ENCODE data around the gene TRAPPC14. TPM values are rescaled to one million over a fixed set of nuclear protein-coding genes. Genes with fewer than 3 reads are reported as not detected.

TRAPPC14 gene
- total RNA-seq, 2 experiments from 2014 or later: 15.0 to 17.6 TPM

GRCh38 chr7:100173806-100174495 lies 15.4 kb upstream of the TRAPPC14 start:
- Mint-ChIP-seq H3K27me3 (peaks cover 3% of the 10 kb centered on the region), H3K27ac (no peak overlapping the region), H3K4me1 (peaks cover 39% of the 10 kb centered on the region), H3K9me3 (ENCODE audit: low read depth) (no peaks in the 10 kb centered on the region), H3K4me3 (no peak overlapping the region), H3K36me3 (ENCODE audit: low read depth) (no peaks in the 10 kb centered on the region)
- ChIA-PET POLR2A (no interaction called here), CTCF (interaction anchor here (0.7 kb wide), 1 partner anchor 191 kb away, joined by 4 read pairs; no protein-coding TSS in a partner anchor)
- ATAC-seq: no peak
- no peak for DNase-seq
- intact Hi-C loops (cut with DNase I, micrococcal nuclease): no loop called here

GRCh38 chr7:100171840-100172239 lies 13.3 kb upstream of the TRAPPC14 start:
- Mint-ChIP-seq H3K27me3 (peaks cover 3% of the 10 kb centered on the region), H3K36me3 (ENCODE audit: low read depth) (no peaks in the 10 kb centered on the region), H3K9me3 (ENCODE audit: low read depth) (no peaks in the 10 kb centered on the region), H3K27ac (no peak overlapping the region), H3K4me3 (peak overlapping the region; percentile 22), H3K4me1 (peaks cover 54% of the 10 kb centered on the region)
- DNase-seq: peak; percentile 29
- no peak for ATAC-seq
- ChIA-PET CTCF (interaction anchor here (0.6 to 1.0 kb wide), 2 partner anchors 37 to 818 kb away, joined by 3 read pairs; no protein-coding TSS in a partner anchor), POLR2A (interaction anchor here (0.6 kb wide), 1 partner anchor 25 kb away, joined by 3 read pairs; no protein-coding TSS in a partner anchor)
- intact Hi-C loops (cut with DNase I, micrococcal nuclease): no loop called here

DNA sequence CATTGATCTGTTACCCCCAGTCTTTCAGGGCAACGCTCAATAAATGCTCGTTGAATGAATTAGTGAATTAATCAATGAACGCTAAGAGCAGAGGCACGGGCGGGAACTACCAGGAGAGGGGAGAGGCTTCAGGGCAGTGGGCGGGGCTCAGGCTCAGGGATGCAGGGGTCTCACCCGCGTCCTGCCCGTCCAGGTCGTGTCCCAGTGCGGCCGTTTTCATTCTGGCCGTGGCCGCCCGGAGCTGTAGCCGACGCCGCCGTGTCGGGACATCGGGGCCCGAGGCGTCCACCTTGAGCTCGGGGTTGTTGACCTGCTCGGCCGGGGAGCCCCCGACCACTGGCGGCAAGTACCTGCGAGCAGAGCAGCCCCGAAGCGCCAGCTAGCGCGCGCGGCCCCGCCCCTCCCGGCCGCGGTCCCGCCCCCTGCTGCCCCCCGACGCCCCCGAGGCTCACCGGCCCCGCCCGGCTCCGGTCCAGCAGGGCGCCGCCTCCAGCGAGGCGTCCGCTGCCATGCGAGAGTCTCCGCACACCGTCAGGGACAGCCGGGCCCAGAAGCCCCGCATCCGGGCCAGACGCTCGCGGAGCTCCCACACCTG lies 12.7 kb upstream of the TRAPPC14 start:
- no peak overlapping the region for H3K27ac Mint-ChIP-seq
- CTCF ChIA-PET: no interaction called here
- H3K27me3 Mint-ChIP-seq: no peaks in the 10 kb centered on the region
- POLR2A ChIA-PET: interaction anchor here (0.6 kb wide), 1 partner anchor 25 kb away, joined by 3 read pairs; no protein-coding TSS in a partner anchor
- H3K36me3 Mint-ChIP-seq (ENCODE audit: low read depth): no peaks in the 10 kb centered on the region
- peak; percentile 37 for ATAC-seq
- H3K9me3 Mint-ChIP-seq (ENCODE audit: low read depth): no peaks in the 10 kb centered on the region
- peak overlapping the region; percentile 41 for H3K4me3 Mint-ChIP-seq
- intact Hi-C loops (cut with DNase I, micrococcal nuclease): no loop called here
- H3K4me1 Mint-ChIP-seq: peaks cover 55% of the 10 kb centered on the region
- peak; percentile 48 for DNase-seq

DNA sequence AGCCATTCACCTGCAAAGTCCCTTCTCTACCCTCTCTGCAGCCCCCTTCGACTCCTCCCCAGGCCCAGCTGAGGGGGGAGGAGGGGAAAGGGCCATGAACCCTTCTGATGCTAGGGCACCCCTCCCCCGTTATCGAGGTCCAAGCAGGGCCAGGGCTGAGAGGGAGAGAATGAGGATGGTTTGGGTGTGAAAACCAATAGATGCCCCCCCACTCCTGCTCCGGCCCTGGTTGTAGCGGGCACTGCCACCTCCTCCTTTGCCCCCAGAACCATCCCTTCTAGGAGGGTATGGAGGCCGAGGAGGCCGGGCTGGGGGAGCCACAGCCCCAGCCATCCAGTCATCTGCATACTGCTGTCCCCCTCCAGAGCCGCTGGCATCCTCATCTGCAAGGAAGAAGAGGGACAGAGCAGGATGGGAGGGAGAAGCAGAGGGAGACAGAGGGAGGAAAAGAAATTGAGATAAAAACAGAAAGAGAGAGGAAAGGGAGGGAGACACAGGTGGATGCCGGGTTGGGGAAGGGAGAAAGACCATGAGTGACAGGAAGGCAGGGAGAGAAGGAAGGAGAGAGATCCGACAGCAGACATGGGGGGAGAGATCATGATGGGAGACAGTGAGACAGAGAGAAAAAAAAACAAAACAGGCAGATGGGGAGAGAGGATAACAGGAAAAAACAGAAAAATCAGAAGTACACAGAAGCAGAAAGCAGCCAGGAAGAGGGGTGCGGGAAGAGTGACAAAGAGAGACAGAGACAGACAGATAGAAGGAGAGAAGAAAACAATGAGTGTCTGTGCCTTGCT lies 11.8 kb upstream of the TRAPPC14 start:
- no peaks in the 10 kb centered on the region for H3K36me3 Mint-ChIP-seq (ENCODE audit: low read depth)
- POLR2A ChIA-PET: no interaction called here
- intact Hi-C loops (cut with DNase I, micrococcal nuclease): no loop called here
- H3K27me3 Mint-ChIP-seq: no peaks in the 10 kb centered on the region
- ATAC-seq: no peak
- CTCF ChIA-PET: no interaction called here
- DNase-seq: no peak
- H3K27ac Mint-ChIP-seq: peak overlapping the region; percentile 55
- peak overlapping the region; percentile 41 for H3K4me3 Mint-ChIP-seq
- no peaks in the 10 kb centered on the region for H3K9me3 Mint-ChIP-seq (ENCODE audit: low read depth)
- peaks cover 60% of the 10 kb centered on the region for H3K4me1 Mint-ChIP-seq

GRCh38 chr7:100169147-100169850 lies 10.8 kb upstream of the TRAPPC14 start:
- no peaks in the 10 kb centered on the region for H3K9me3 Mint-ChIP-seq (ENCODE audit: low read depth)
- DNase-seq (peak; percentile 53), ATAC-seq (peak; percentile 25)
- peak overlapping the region; percentile 70 for H3K4me3 Mint-ChIP-seq
- H3K27ac Mint-ChIP-seq: peak overlapping the region; percentile 64
- H3K4me1 Mint-ChIP-seq: peaks cover 60% of the 10 kb centered on the region
- POLR2A ChIA-PET: interaction anchor here (0.6 to 1.0 kb wide), 3 partner anchors 9 to 23 kb away, joined by 3 to 6 read pairs (median 3); no protein-coding TSS in a partner anchor
- H3K27me3 Mint-ChIP-seq: no peaks in the 10 kb centered on the region
- intact Hi-C loops (cut with DNase I, micrococcal nuclease): loop anchor here in 1 of 2 experiments (5.0 kb wide), 1 partner anchor 48 kb away; the partner anchor contains the start of gene PVRIG
- H3K36me3 Mint-ChIP-seq (ENCODE audit: low read depth): no peaks in the 10 kb centered on the region
- CTCF ChIA-PET: interaction anchor here (0.6 to 1.1 kb wide), 2 partner anchors 8 to 11 kb away, joined by 3 to 4 read pairs; partner anchors contain the start of genes GPC2 and STAG3

DNA sequence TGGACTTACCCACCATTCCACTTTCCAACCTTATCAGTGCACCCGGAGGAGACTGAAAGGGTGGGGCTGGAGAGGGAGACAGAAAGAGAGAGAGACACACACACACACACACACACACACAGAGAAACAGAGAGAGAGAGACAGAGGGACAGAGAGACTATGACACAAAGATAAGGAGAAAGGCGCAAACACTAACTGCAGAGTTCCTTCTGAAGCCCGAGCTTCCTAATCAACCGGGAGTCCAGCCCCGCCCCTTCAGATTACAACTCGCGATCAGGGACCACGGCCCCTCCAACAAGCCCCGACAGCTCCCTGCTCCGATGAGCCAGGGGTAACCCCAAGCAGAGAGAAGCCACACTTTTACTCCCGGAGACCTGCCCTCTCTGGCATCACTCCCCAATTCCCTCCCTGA lies 9.4 kb upstream of the TRAPPC14 start:
- Mint-ChIP-seq H3K27me3 (no peaks in the 10 kb centered on the region), H3K36me3 (ENCODE audit: low read depth) (no peaks in the 10 kb centered on the region), H3K4me1 (peaks cover 74% of the 10 kb centered on the region), H3K27ac (peak overlapping the region; percentile 82), H3K4me3 (peak overlapping the region; percentile 70), H3K9me3 (ENCODE audit: low read depth) (no peaks in the 10 kb centered on the region)
- POLR2A ChIA-PET: interaction anchor here (1.0 to 2.1 kb wide), 2 partner anchors 9 to 13 kb away, joined by 3 to 8 read pairs; partner anchors contain the start of genes GPC2 and STAG3
- intact Hi-C loops (cut with DNase I, micrococcal nuclease): loop anchor here in 1 of 2 experiments (1.0 to 5.0 kb wide), 2 partner anchors 10 to 49 kb away; partner anchors contain the start of genes PVRIG and TRAPPC14
- CTCF ChIA-PET: interaction anchor here (0.5 to 1.3 kb wide), 6 partner anchors 9 to 462 kb away, joined by 3 to 4 read pairs (median 4); partner anchors contain the start of genes GPC2 and STAG3
- ATAC-seq (peak; percentile 8), DNase-seq (peak; percentile 28)

DNA sequence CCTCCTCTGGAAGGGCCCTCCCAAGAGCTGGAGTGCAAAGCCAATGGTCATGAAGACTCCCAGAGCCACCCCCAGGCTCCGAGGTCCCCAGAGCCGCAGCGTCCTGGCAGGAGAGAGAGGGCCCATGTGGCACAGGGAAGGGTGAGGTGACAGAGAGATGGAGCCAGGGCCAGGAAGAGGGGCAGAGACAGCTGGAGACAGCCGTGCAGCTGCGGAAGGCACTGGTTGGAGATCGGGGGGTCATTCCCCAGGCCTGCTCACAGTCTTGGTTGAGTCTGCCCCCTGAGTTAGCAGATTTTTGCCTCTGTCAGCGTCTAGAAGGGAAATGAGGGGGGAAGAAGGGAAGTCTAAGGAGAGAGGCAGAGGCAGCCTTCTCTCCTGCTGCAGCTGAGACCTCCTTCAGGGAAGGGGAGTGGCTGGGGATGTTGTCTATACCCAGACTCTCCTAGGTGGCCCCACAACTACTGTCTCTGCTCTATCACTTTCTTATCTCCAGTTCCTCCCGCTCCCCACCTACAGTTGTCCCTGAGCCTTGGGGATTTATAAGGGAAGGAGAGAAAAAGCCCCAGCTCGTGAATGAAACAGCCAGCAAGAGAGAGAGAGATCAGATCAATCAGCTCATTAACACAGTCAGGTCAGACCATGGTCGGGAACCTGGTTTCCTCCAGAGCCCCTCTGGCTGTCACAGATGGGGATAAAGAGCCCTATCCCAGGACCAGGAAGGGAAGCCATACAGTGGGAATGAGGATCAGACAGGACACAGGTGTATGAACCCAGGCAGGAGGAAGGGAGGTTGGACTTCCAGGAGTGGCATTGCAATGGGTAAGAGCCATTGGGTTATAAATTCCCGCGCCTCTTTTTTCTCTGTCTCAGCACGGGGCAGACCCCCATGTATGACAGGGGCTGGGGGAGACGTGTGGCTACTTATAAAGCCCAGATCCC lies 8.7 kb upstream of the TRAPPC14 start:
- no peak for ATAC-seq
- DNase-seq: no peak
- no peaks in the 10 kb centered on the region for H3K27me3 Mint-ChIP-seq
- peak overlapping the region; percentile 70 for H3K4me3 Mint-ChIP-seq
- H3K27ac Mint-ChIP-seq: peak overlapping the region; percentile 86
- POLR2A ChIA-PET: interaction anchor here (0.6 to 2.1 kb wide), 7 partner anchors 8 to 263 kb away, joined by 3 to 11 read pairs (median 3); partner anchors contain the start of genes GPC2 and STAG3
- H3K4me1 Mint-ChIP-seq: peaks cover 79% of the 10 kb centered on the region
- CTCF ChIA-PET: interaction anchor here (0.5 to 1.9 kb wide), 5 partner anchors 9 to 463 kb away, joined by 3 to 12 read pairs (median 3); partner anchors contain the start of genes GPC2 and STAG3
- H3K36me3 Mint-ChIP-seq (ENCODE audit: low read depth): no peaks in the 10 kb centered on the region
- H3K9me3 Mint-ChIP-seq (ENCODE audit: low read depth): no peaks in the 10 kb centered on the region
- intact Hi-C loops (cut with DNase I, micrococcal nuclease): loop anchor here in 1 of 2 experiments (5.0 kb wide), 1 partner anchor 50 kb away; the partner anchor contains the start of gene PVRIG

- intact Hi-C loops (cut with DNase I, micrococcal nuclease): loop anchor here in 1 of 2 experiments (5.0 kb wide), 1 partner anchor 51 kb away; the partner anchor contains the start of gene PVRIG
- H3K4me3 Mint-ChIP-seq: peak overlapping the region; percentile 70
- ATAC-seq: peak; percentile 61
- ChIA-PET POLR2A (interaction anchor here (0.6 to 2.1 kb wide), 7 partner anchors 9 to 264 kb away, joined by 3 to 11 read pairs (median 3); partner anchors contain the start of genes GPC2 and STAG3), CTCF (interaction anchor here (0.6 to 1.9 kb wide), 4 partner anchors 10 to 43 kb away, joined by 3 to 12 read pairs (median 3); partner anchors contain the start of genes GPC2 and STAG3)
- peak; percentile 73 for DNase-seq
- no peaks in the 10 kb centered on the region for H3K36me3 Mint-ChIP-seq (ENCODE audit: low read depth)
- H3K4me1 Mint-ChIP-seq: peaks cover 80% of the 10 kb centered on the region
- H3K27me3 Mint-ChIP-seq: no peaks in the 10 kb centered on the region
- peak overlapping the region; percentile 86 for H3K27ac Mint-ChIP-seq
- H3K9me3 Mint-ChIP-seq (ENCODE audit: low read depth): no peaks in the 10 kb centered on the region
Measured at GRCh38 chr7:100166317-100166940, 7.9 kb upstream of the TRAPPC14 start.

- ChIA-PET POLR2A (no interaction called here), CTCF (interaction anchor here (1.8 kb wide), 1 partner anchor 31 kb away, joined by 4 read pairs; no protein-coding TSS in a partner anchor)
- H3K9me3 Mint-ChIP-seq (ENCODE audit: low read depth): no peaks in the 10 kb centered on the region
- H3K36me3 Mint-ChIP-seq (ENCODE audit: low read depth): no peaks in the 10 kb centered on the region
- ATAC-seq: no peak
- H3K27me3 Mint-ChIP-seq: no peaks in the 10 kb centered on the region
- intact Hi-C loops (cut with DNase I, micrococcal nuclease): no loop called here
- no peak overlapping the region for H3K4me3 Mint-ChIP-seq
- DNase-seq: no peak
- peak overlapping the region; percentile 85 for H3K27ac Mint-ChIP-seq
- H3K4me1 Mint-ChIP-seq: peaks cover 64% of the 10 kb centered on the region
Measured at GRCh38 chr7:100163871-100164270, 5.3 kb upstream of the TRAPPC14 start.

Measured in activated CD4-positive, alpha-beta T cell treated with anti-CD3 and anti-CD28 coated beads for 36 hours (primary cell).